Measurements from ENCODE around the gene PRRC2B.
"Not testable (repeated sequence)": the region's sequence is repeated elsewhere in the genome, so short reads cannot be mapped to it uniquely, and the experiment has no call there.

Gene PRRC2B

DNA sequence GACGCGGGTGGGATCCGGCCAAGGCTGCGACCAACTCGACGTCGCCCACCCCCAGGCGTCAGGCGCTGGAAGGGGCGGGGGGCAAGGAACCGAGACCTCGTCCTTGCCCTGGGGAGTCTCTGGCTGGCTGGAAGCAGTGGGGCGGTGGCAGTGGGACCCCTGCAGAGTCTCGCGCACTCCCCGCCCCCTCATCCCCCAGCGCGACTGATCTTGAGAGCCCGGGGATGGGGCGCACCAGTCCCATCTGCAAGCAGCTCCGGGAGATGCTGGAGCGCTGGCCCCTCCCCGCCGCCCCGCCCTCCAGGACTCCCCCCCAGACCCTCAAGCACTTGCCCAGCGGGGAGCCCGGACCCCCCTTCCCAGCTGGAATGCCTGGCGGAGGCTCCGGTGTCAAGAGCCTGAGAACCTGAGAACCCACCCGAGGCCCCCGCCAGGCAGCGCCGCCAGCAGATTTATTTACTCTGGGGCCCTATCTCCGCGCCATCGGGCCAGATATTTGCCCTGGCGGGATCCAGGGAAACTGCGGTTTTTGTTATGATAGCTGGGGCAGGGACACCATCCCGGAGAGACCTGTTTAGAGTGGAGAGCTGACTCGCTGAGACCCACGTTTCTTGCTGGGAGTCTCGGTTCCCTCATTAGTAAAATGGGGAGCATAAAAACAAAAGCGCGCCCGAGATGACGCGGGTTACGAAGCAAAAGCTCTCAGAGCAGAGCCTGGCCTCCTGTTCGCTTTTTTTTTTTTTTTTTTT lies 152.6 kb downstream of the PRRC2B start:
- 17% methylated on average over 48 of the region's 49 CpGs for WGBS
- H3K27me3 ChIP-seq (ENCODE audit: insufficient read depth, low read length) = peaks cover 35% of the 10 kb centered on the region
- H3K4me1 ChIP-seq (ENCODE audit: insufficient read depth, low read length) = no peaks in the 10 kb centered on the region
- H3K9ac ChIP-seq (ENCODE audit: low read depth, low read length) = 0 out of 2 replicates have a peak overlapping the region, but pooled peaks have one; percentile 31
- peak overlapping the region; percentile 48 for H3K4me3 ChIP-seq (ENCODE audit: low read length)
- H3K27ac ChIP-seq (ENCODE audit: low read depth, low read length) = no peak overlapping the region
- no peaks in the 10 kb centered on the region for H3K36me3 ChIP-seq (ENCODE audit: insufficient read depth, low read length)
- H3K9me3 ChIP-seq (ENCODE audit: insufficient read depth, low read depth, low read length) = peaks cover 15% of the 10 kb centered on the region

DNA sequence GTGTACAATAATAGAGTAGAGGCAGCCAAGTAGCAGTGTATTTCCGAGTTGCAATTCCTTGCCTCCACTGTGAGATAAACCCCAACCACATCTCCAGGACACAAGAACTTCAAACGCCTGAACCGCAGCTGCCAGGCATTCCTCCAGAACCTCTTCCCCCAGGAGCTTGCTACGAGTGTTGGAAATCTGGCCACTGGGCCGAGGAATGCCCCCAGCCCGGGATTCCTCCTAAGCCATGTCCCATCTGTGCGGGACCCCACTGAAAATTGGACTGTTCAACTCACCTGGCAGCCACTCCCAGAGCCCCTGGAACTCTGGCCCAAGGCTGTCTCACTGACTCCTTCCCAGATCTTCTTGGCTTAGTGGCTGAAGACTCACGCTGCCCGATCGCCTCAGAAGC lies 155.3 kb downstream of the PRRC2B start:
- WGBS = 92% methylated on average over 10 of the region's 10 CpGs
- H3K9ac ChIP-seq (ENCODE audit: low read depth, low read length); H3K27ac ChIP-seq (ENCODE audit: low read depth, low read length); H3K36me3 ChIP-seq (ENCODE audit: insufficient read depth, low read length); H3K4me1 ChIP-seq (ENCODE audit: insufficient read depth, low read length); H3K4me3 ChIP-seq (ENCODE audit: low read length); H3K9me3 ChIP-seq (ENCODE audit: insufficient read depth, low read depth, low read length): not testable (repeated sequence)
- H3K27me3 ChIP-seq (ENCODE audit: insufficient read depth, low read length) = peaks cover 48% of the 10 kb centered on the region

Measured in HUES64 (cell line).